ENCODE results near the gene MAP4K5.
"Not testable (repeated sequence)": the region's sequence is repeated elsewhere in the genome, so short reads cannot be mapped to it uniquely, and the experiment has no call there.

MAP4K5 gene

GRCh38 chr14:50560931-50561285 is 28.5 kb upstream of the MAP4K5 start:
- H3K27ac ChIP-seq, result peak overlapping the region; percentile 97
- no peak for TF ChIP-seq CTCF (conservative IDR thresholded peaks at IDR 0.05)

DNA sequence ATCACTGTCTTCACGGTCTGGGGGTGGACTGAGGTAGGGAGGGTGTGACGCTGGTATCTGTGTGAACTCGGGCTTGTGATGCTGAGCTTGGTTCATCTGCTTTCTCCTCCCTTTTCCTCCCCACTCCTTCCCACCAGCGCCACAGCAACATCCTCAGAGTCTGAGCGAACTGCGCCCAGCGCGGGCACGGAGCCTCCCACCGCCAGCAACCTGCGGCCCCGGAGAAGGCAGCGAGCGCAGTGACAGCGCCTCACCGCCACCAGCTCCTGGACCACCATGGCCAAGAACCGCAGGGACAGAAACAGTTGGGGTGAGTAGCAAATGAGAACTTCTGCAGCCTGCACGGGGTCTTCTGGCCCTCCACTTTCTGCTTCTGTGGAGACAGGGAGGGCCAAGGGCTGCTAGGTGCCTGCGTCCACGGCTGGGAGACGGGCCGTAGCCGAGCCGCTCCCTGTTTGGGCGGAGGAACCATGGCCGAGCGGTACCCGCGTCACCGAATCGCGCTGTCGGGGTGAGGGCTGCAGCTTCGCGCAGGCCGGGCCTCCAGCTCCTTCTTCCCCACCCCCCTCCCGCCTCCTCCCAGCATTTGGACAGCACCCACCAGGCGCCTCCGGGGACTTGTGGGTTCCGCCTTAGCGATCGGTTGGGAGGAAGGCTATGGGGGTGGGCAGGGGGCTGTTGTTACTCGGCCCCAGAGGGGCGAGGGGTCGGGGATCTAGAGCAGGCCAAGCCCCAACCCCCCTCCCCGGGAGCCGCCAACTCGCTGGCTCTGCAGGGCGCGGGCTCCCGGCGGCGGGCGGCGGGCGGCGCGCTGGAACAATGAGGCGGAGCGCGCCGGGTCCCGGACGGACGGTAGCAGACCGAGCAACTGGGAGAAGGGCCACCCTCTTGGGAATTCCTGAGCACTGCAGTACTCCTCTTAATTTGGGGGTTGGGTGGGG is 27.9 kb upstream of the MAP4K5 start, which contains the start of gene ATL1:
Gene ATL1, plus strand, starts transcription at position 156 of the 941 bp plus-strand sequence. Its CDS starts 121 bp downstream, at position 277.
- peak within 1 kb of the TSS; percentile 97 for H3K27ac ChIP-seq
- no peak for TF ChIP-seq CTCF (conservative IDR thresholded peaks at IDR 0.05)

GRCh38 chr14:50552796-50553195 is 20.4 kb upstream of the MAP4K5 start:
- H3K27ac ChIP-seq, result not testable (repeated sequence)

GRCh38 chr14:50551877-50552276 is 19.5 kb upstream of the MAP4K5 start:
- H3K27ac ChIP-seq, result no peak overlapping the region
- no peak for TF ChIP-seq CTCF (conservative IDR thresholded peaks at IDR 0.05)

DNA sequence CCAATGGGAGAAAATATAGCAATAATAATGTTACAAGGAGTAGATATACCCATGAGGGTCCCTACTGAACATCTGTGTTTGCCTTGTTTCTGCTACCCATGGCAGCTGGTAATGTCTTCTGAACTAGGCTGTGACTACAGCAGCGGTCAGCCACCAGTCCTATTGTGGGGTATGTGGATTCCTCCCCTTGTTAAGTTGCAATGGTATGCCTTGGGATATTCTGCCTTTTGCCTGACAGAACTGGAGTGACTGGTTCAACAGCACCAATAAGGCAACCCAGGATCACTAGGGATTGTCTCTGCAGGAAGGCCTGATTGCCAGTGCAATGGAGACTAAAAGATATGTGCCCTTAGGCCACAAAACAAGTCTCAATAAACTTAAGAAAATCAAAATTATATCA is 17.9 kb upstream of the MAP4K5 start:
- no peak overlapping the region for H3K27ac ChIP-seq

DNA sequence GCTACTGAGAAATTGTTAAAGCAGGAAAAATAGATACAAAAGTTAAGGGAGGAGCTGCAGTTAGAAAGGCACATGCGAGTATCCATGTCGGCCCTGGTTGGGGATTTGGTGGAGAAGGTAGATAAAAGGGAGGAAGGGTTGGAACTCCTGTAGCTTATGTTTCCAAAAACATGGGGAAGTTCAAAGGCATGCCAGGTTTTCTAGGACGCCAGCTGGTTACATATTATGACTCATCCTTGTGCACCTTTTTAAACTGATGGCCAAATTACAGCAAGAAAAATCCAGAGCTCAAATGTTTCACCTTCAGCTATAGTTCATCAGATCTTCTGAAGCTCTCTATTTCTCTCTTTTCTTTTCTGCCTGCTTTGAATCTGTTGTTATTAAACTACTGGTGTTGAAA is 13.2 kb upstream of the MAP4K5 start:
- TF ChIP-seq CTCF (conservative IDR thresholded peaks at IDR 0.05), result no peak
- no peak overlapping the region for H3K27ac ChIP-seq

More for the DNA sequence above, 17.9 kb upstream of the MAP4K5 start:
- no peak for TF ChIP-seq CTCF (conservative IDR thresholded peaks at IDR 0.05)

DNA sequence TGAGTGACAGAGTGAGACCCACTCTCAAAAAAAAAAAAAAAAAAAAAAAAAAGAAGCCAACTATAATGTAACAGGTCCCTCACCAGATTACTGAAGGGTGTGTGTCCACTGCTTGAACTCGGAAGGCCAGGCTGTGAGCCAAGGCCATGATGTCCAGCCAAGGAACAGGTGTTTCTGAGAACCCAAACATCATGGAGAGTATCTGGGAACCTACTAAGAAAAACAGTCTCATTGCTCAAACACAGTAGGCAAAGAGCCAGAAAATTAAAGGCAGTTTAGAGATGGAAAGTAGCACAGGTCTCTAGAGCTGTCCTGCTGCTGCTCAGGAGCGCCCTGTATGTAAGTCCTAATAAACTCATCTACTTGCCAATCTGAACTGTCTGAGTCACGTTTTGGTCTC is 12.5 kb upstream of the MAP4K5 start:
- no peak overlapping the region for H3K27ac ChIP-seq
- TF ChIP-seq CTCF (conservative IDR thresholded peaks at IDR 0.05), result no peak

DNA sequence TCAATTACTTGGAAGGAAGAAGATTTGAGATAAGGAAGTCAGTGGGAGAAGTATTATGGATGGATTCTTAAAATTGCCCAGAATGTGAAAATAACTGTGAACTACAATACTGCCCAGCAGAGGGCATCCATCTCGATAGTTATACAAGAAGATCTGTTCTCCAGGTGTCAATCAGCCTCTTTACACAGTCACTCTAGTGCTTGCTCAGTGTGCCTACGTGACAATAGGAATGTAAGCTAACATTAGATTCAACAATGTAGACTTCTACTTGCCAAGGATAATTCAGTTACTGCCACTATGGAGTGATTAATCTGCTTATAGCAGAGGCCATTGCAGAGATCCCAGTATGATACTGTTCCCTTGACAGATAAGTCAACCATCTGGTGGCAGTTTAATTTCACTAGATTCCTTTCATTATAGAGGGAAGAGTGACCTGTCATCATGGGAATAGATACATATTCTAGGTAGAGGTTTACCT is 10.6 kb upstream of the MAP4K5 start:
- no peak overlapping the region for H3K27ac ChIP-seq
- peak; percentile 76 for TF ChIP-seq CTCF (conservative IDR thresholded peaks at IDR 0.05)
